AG08395 (cell line): Measurements from ENCODE around the gene SMAP2.
"Not testable (repeated sequence)": the region's sequence is repeated elsewhere in the genome, so short reads cannot be mapped to it uniquely, and the experiment has no call there.

ENCODE experiments used
- DNase-seq: peaks from one replicate; pipeline ENCODE4 v3.0.0; 2012; ENCODE audit warnings: mixed read lengths, low spot score

Gene SMAP2

GRCh38 chr1:40372658-40373322 is 737 bp upstream of the SMAP2 start:
- DNase-seq: no peak

- DNase-seq: no peak
Observed at GRCh38 chr1:40377512-40377911, 4.0 kb downstream of the SMAP2 start.

- peak; percentile 48 for DNase-seq
Observed at GRCh38 chr1:40379785-40380452, 6.4 kb downstream of the SMAP2 start.

- no peak for DNase-seq
Observed at GRCh38 chr1:40380817-40381216, 7.3 kb downstream of the SMAP2 start.

- no peak for DNase-seq
Observed at GRCh38 chr1:40381268-40382107, 8.0 kb downstream of the SMAP2 start.

GRCh38 chr1:40382108-40382460 is 8.6 kb downstream of the SMAP2 start:
- DNase-seq: no peak

DNA sequence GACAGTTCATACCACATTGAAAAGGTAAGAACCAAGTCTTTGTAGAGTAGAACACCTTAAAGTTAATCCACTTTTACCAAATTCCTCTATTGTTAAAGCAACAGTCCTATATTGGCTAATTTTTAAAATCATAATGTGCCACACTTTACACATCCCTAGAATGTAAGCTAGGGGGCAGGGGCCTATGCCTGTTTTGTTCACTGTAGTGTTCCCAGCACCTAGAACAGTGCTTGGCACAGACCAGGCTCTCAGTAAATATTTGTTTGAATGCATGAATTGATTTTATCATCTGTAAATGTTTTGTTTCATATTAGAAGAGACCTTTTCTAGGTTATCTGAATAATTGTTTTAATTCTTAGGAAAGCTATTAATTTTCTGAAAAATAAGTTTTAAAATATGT is 9.1 kb downstream of the SMAP2 start:
- no peak for DNase-seq

DNA sequence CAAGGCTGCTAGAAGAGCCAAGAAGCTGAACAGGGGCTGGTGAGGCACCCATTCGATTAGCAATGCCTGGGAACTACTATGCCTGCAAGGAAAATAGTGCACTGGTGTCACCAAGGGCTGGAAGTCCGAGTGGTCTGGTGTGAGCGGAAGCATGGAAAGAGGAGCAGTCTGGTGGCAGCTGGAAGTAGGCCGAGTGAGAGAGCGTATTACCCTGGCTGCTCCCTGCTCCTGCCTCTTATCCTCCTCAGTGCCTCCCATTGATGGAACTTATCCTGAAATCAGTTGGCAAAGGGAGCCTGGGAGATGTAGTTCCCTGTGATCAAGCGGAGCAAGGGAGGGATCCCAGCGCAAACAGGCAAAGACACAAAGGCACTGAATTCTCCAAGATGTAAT is 9.6 kb downstream of the SMAP2 start:
- DNase-seq: no peak

DNA sequence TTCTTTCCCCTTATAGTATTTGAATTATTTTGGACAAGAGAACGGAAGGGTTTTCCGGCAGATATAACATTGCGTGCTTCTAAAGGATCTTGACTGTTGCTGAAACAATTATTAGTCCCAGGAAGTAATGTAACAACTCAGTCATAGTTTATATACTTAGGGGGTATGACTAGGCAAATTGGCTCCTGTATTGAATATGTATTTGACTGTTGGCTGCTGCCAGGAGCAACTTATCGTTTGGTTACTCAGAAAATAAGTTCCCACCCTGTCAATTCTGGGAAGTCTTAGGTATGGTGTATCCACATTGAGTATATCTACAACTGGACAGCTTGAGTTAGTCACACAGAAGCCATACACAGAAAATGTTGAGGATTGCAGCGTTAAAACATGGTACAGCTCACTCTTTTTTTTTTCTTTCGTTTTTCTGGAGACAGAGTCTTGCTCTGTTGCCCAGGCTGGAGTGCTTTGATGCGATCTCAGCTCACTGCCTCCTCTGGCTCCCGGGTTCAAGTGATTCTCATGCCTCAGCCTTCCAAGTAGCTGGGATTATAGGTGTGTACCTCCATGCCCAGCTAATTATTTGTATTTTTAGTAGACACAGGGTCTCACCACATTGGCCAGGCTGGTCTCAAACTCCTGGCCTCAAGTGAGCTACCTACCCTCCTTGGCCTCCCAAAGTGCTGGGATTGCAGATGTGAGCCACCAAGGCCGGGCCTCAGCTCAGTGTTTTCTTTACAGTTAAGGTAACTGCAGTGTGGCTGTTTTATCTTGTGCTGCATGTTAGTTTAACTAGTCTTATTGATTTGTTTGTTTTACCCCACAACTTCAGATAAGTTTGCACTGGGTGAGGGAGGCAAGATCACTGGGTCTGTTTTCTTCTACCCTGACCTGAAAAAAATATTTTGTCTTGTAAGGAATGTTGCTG is 10.2 kb downstream of the SMAP2 start:
- DNase-seq: no peak

DNA sequence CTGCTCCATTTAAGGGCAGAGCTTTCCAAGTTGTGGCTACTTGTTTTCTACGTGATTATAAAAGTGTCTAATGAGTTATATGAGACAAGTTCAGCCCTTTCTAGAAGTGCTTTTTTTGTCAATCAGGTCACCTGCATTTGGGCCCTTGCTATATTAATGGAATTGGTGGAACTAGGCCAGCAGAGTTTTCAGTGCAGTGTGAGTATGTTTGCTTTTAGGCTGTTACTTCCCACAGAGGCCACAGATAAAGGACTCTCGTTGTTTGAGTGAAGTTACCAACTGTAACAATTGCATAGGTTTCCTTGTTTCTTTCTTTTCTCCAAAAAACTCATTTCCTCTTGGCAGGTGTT is 10.9 kb downstream of the SMAP2 start:
- DNase-seq: no peak

DNA sequence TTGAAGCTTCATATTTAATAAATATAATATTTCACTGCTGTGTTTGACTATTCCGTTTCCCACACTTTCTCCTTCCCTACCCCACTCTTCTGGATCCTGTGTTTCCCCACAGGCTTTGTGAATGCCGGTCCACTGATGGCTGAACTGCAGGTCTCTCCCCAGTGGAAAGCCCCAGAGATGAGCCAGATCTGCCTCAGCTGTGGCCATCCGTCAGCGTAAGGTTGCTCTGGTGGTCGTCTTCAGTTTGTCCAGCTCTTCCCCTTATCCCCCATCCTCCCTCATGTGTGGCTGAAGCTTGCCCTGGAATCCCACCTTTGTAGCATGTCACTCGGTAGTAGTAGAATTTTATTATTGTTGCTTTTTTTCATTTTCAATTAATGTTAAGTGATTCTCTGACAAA is 11.4 kb downstream of the SMAP2 start:
- DNase-seq: no peak

GRCh38 chr1:40385437-40386358 is 12.2 kb downstream of the SMAP2 start:
- DNase-seq: no peak

GRCh38 chr1:40386359-40386723 is 12.8 kb downstream of the SMAP2 start:
- no peak for DNase-seq

DNA sequence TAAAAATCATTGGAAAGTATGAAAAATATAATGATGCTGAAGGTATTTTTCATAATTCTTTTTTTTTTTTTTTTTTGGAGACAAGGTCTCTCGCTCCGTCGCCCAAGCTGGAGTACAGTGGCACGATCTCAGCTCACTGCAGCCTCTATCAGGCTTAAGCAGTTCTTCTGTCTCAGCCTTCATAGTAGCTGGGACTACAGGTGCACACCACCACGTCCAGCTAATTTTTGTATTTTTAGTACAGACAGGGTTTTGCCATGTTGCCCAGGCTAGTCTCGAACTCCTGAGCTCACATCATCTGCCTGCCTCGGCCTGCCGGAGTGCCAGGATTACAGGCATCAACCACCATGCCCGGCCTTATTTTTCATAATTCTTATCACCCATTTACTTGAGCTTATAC is 13.3 kb downstream of the SMAP2 start:
- no peak for DNase-seq

DNA sequence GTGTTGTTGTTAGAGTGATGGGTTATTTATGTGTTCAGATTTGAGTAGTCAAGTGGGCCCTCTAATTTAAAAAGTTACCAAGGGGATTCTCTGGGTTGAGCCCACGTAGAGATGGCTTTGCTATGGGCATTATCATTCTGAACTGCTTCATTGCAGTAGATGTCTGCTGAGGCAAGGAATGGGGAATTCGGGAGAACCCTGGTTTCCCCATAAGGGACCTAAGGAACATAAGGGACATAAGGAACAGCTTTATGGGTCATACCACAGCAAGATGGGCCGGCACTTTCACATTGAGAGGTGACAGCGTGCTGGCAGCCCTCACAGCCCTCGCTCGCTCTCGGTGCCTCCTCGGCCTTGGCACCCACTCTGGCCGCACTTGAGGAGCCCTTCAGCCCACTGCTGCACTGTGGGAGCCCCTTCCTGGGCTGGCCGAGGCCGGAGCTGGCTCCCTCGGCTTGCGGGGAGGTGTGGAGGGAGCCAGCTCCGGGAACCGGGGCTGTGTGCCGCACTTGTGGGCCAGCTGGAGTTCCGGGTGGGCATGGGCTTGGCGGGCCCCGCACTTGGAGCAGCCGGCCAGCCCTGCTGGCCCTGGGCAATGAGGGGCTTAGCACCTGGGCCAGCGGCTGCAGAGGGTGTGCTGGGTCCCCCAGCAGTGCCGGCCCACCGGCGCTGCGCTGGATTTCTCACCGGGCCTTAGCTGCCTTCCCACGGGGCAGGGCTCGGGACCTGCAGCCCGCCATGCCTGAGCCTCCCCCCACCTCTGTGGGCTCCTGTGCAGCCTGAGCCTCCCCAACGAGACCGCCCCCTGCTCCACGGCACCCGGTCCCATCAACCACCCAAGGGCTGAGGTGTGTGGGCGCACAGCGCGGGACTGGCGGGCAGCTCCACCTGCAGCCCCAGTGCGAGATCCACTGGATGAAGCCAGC is 14.1 kb downstream of the SMAP2 start:
- not testable (repeated sequence) for DNase-seq

DNA sequence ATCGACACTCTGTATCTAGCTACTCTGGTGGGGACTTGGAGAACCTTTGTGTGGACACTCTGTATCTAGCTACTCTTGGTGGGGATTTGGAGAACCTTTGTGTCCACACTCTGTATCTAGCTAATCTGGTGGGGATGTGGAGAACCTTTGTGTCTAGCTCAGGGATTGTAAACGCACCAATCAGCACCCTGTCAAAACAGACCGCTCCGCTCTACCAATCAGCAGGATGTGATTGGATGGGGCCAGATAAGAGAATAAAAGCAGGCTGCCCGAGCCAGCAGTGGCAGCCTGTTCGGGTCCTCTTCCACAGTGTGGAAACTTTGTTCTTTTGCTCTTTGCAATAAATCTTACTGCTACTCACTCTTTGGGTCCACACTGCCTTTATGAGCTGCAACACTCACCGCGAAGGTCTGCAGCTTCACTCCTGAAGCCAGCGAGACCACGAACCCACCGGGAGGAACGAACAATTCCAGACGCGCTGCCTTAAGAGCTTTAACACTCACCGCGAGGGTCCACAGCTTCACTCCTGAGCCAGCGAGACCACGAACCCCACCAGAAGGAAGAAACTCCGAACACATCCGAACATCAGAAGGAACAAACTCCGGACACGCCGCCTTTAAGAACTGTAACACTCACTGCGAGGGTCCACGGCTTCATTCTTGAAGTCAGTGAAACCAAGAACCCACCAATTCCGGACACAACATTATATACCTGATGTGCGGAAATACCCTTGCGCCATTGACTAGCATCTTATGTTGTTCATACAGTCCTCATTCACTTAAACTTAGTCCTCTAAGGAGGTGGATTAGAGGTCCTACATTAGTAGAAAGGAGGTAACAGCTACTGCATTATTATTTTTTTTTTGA is 15.2 kb downstream of the SMAP2 start:
- DNase-seq: not testable (repeated sequence)

DNA sequence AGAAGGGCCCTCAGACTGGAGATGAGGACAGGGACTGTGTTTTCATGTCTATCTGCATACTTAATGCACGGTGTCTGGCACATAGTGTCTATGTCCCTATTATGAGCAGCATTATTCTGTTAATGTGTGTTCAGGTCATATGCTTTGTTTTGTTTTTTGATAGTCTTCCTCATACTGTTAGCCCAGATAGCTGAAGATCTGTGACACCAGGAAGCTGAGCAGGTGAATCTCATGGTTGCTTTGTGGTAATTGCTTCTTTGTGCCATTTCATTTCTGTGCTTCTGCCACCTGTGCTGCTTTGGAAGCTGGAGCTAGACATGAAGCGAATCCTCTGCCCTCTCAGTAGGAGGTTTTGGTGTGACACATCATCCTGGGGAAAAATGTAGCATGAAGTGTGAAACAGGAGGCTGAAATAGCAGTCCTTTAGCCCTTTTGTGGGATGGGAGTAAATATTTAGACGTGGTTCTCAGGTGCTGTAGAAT is 15.8 kb downstream of the SMAP2 start:
- DNase-seq: no peak

- DNase-seq: peak; percentile 82
Observed at GRCh38 chr1:40389871-40390560, 16.5 kb downstream of the SMAP2 start.
